DND-41 (cell line): Measurements from ENCODE around the gene BRDT.

Source experiments
- ATAC-seq: fragments of 200-7000 bp; cut with Tn5 transposase; 3 replicates; pipeline ENCODE4 v1.9.1; 2021; ENCODE audit warnings: low read depth; ENCODE audit not compliant: insufficient read depth
- DNase-seq: peaks from one replicate; pipeline ENCODE4 v3.0.0-alpha.2; 2020
- H2AFZ ChIP-seq: 2 replicates; pipeline ENCODE4 v1.6.0; 2012; ENCODE audit warnings: low read depth, low read length
- H3K27ac ChIP-seq: 2 replicates; pipeline ENCODE4 v1.5.1; 2012; ENCODE audit warnings: low read length, inconsistent platforms
- H3K27me3 ChIP-seq: fragments of 200-600 bp; sonication (generic); 2 replicates; pipeline ENCODE4 v1.6.0; 2012; ENCODE audit warnings: low read length, mild to moderate bottlenecking, inconsistent platforms; ENCODE audit not compliant: insufficient read depth, poor library complexity
- H3K36me3 ChIP-seq: 2 replicates; pipeline ENCODE4 v1.5.1; 2012; ENCODE audit warnings: low read length, inconsistent platforms; ENCODE audit not compliant: insufficient read depth
- H3K4me1 ChIP-seq: 2 replicates; pipeline ENCODE4 v1.5.1; 2012; ENCODE audit warnings: mild to moderate bottlenecking, low read length; ENCODE audit not compliant: insufficient read depth
- H3K4me2 ChIP-seq: 2 replicates; pipeline ENCODE4 v1.6.0; 2012; ENCODE audit warnings: mild to moderate bottlenecking, moderate library complexity, low read length, inconsistent platforms; ENCODE audit not compliant: insufficient read depth
- H3K4me3 ChIP-seq, 2 experiments: fragments of 200-600 bp in 1 of 2; shearing (Covaris generic) in 1 of 2; 2 replicates each; pipeline ENCODE4 v1.5.1; 2012 to 2016; ENCODE audit warnings: inconsistent platforms in 2 of 2, low read length in 2 of 2, mild to moderate bottlenecking in 2 of 2, low read depth in 1 of 2, moderate library complexity in 1 of 2
- H3K79me2 ChIP-seq: 2 replicates; pipeline ENCODE4 v1.6.0; 2012; ENCODE audit warnings: low read length, inconsistent platforms; ENCODE audit not compliant: insufficient read depth
- H3K9ac ChIP-seq: 2 replicates; pipeline ENCODE4 v1.6.0; 2012; ENCODE audit warnings: low read depth, mild to moderate bottlenecking, inconsistent platforms, low read length, moderate library complexity
- H3K9me3 ChIP-seq: 2 replicates; pipeline ENCODE4 v1.5.1; 2012; ENCODE audit warnings: low read length, moderate library complexity, mild to moderate bottlenecking, inconsistent platforms; ENCODE audit not compliant: insufficient read depth, severe bottlenecking
- H4K20me1 ChIP-seq: 2 replicates; pipeline ENCODE4 v1.6.0; 2012; ENCODE audit warnings: low read length; ENCODE audit not compliant: insufficient read depth
- CTCF ChIP-seq: IDR thresholded peaks from 2 replicates; pipeline ENCODE4 v1.5.1; 2012; ENCODE audit warnings: borderline replicate concordance, low read length, moderate library complexity, mild to moderate bottlenecking; ENCODE audit not compliant: poor library complexity, severe bottlenecking; ENCODE audit errors: extremely low read depth
- EZH2 ChIP-seq: IDR thresholded peaks from 3 replicates; pipeline ENCODE4 v1.6.1; 2012; ENCODE audit warnings: borderline replicate concordance, low read depth, mild to moderate bottlenecking, moderate library complexity, low read length, inconsistent platforms; ENCODE audit not compliant: severe bottlenecking

Gene BRDT

GRCh38 chr1:91948501-91949355 is 473 bp upstream of the BRDT start:
- H3K27ac ChIP-seq: no peak overlapping the region
- no peaks in the 10 kb centered on the region for H3K79me2 ChIP-seq
- TF ChIP-seq EZH2 (no peak), CTCF (no peak)
- H3K4me1 ChIP-seq: no peaks in the 10 kb centered on the region; the same call in 1 of the 2 replicates
- no peaks in the 10 kb centered on the region for H4K20me1 ChIP-seq
- H3K4me2 ChIP-seq: no peak overlapping the region
- H3K9me3 ChIP-seq: no peaks in the 10 kb centered on the region
- DNase-seq (peak; percentile 32), ATAC-seq (peak; percentile 69)
- no peaks in the 10 kb centered on the region for H3K36me3 ChIP-seq
- no peak overlapping the region for H2AFZ ChIP-seq
- H3K27me3 ChIP-seq: no peaks in the 10 kb centered on the region
- no peak overlapping the region for H3K4me3 ChIP-seq
- H3K9ac ChIP-seq: no peak overlapping the region

- Histone ChIP-seq H2AFZ (no peak overlapping the region), H3K9me3 (no peaks in the 10 kb centered on the region), H3K4me2 (no peak overlapping the region), H4K20me1 (no peaks in the 10 kb centered on the region), H3K4me3 (no peak overlapping the region), H3K27ac (no peak overlapping the region), H3K79me2 (no peaks in the 10 kb centered on the region), H3K27me3 (no peaks in the 10 kb centered on the region), H3K4me1 (no peaks in the 10 kb centered on the region; the same call in 1 of the 2 replicates), H3K9ac (no peak overlapping the region), H3K36me3 (no peaks in the 10 kb centered on the region)
- TF ChIP-seq EZH2: no peak
- TF ChIP-seq CTCF: peak; percentile 10
- DNase-seq: no peak
- no peak for ATAC-seq
Observed at GRCh38 chr1:91952187-91952586, 3.0 kb downstream of the BRDT start.

- no peak for ATAC-seq
- Histone ChIP-seq H3K4me3 (no peak overlapping the region), H3K79me2 (no peaks in the 10 kb centered on the region), H3K9ac (no peak overlapping the region), H3K4me2 (no peak overlapping the region), H3K9me3 (no peaks in the 10 kb centered on the region), H4K20me1 (no peaks in the 10 kb centered on the region), H3K4me1 (no peaks in the 10 kb centered on the region), H3K27me3 (no peaks in the 10 kb centered on the region), H3K27ac (no peak overlapping the region), H3K36me3 (no peaks in the 10 kb centered on the region), H2AFZ (no peak overlapping the region)
- TF ChIP-seq CTCF: no peak
- TF ChIP-seq EZH2: no peak
- no peak for DNase-seq
Observed at GRCh38 chr1:91958926-91959325, 9.7 kb downstream of the BRDT start.
